T1000 (cell line): ENCODE results near the gene MEMO1.
"Not testable (repeated sequence)": the region's sequence is repeated elsewhere in the genome, so short reads cannot be mapped to it uniquely, and the experiment has no call there.

ENCODE experiments used
- DNase-seq: peaks from one replicate; lab custom pipeline; 2025; ENCODE audit warnings: mixed read lengths; lab: John Stamatoyannopoulos, UW

MEMO1 gene

GRCh38 chr2:31957354-31958139 is 53.3 kb downstream of the MEMO1 start:
- DNase-seq = no peak

DNA sequence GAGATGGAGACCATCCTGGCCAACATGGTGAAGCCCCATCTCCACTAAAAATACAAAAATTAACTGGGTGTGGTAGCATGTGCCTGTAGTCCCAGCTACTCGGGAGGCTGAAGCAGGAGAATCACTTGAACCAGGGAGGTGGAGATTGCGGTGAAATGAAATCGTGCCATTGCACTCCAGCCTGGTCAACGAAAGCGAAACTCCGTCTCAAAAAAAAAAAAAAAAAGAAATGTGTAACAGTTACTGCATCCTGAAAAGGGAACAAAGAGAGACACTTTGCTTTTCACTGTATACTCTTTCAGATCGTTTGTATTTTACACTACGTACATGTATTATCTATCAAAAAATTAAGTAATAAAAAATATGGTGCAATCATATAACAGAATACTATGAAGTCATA is 53.9 kb downstream of the MEMO1 start:
- not testable (repeated sequence) for DNase-seq

- no peak for DNase-seq
Observed at GRCh38 chr2:31956312-31956711, 54.5 kb downstream of the MEMO1 start.

DNA sequence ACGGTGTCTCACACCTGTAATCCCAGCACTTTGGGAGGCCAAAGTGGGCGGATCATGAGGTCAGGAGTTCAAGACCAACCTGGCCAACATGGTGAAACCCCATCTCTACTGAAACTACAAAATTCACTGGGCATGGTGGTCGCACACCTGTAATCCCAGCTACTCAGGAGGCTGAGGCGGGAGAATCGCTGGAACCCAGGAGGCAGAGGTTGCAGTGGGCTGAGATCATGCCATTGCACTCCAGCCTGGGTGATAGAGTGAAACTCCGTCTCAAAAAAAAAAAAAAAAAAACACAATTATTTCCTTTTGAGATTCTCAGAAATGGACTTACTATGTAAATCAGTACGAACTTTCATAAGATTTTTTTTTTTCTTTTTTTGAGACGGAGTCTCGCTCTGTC is 57.7 kb downstream of the MEMO1 start:
- not testable (repeated sequence) for DNase-seq

GRCh38 chr2:31950946-31951562 is 59.8 kb downstream of the MEMO1 start:
- DNase-seq = no peak

GRCh38 chr2:31947871-31948270 is 62.9 kb downstream of the MEMO1 start:
- DNase-seq = no peak

DNA sequence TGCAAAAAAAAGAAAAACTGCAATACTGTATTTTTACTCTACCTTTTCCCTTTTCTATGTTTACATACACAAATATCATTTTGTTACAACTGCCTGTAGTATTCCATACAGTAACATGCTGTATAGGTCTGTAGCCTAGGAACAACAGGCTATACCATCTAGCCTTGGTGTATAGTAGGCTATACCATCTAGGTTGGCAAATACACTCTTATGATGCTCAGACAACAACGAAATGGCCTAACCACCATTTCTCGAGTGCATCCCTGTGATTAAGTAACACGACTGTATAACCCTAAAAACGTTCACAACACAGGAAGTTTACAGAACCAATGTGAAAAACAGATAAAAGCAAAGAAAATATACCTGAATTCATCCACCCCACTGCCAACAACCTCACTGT is 64.0 kb downstream of the MEMO1 start:
- DNase-seq = no peak

DNA sequence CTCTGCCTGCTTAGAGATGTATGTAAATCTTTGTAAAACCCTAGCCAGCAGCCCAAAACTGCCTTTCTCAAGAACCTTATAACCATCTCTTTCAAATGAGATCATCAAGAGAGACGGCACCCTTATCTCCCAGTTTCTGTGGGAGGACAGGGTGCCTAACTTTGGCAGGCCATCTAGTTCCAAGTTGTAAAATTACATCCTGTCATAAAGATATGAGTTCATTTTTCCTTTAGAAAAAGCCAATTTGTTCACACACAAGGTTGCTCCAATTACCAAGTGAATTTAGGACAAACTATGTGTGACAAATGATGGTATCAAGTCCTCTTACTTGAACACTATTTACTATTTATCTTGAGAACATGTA is 65.3 kb downstream of the MEMO1 start:
- no peak for DNase-seq

DNA sequence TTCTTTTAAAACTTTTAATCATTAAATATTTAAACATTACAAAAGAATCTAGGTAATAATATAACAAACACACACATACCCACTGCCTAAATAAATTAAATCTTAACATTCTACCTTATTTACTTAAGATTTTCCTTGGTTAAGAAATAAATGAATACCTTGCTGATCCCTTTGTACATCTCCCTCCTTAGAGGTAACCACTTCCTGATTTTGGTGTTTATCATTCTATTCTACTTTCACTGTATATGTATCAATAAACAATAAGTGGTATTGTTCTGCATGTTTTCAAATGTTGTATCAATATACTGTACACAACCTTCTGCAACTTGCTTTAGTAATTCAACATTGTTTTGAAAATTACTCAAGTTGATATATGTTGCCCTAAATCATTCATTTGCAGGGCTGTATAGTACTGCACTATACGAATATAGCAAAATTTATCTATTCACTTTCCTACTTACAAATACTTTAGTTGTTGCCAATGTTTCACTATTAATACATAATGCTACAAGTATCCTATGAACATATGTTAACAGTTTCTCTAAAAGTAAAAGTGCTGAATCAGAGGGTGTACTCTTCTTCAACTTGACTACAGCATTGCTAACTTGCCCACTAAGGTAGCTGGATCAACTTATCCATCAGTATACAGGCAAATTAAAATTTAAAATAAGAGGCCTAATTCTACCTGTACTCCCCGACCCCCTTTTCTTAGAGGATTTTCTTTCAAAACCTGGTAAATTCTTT is 65.8 kb downstream of the MEMO1 start:
- no peak for DNase-seq

- no peak for DNase-seq
Observed at GRCh38 chr2:31943636-31944225, 67.1 kb downstream of the MEMO1 start.

DNA sequence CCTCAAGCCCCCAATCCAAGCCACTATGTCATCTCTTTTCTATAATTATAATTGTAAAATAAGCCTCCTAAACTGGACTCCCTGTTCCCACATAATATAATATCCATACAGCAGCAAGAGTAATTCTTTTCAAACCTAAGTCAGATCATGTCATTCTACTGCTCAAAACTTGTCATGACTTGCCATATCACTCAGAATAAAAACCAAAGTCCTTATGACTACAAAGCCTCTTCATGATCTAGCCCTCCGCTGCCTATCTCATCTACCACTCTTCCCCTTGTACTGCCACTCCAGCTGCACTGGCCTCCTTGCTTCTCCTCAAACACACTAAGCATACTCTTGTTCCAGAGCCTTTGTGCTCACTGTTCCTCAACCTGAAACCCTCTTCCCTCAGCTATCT is 69.9 kb downstream of the MEMO1 start:
- DNase-seq = no peak

DNA sequence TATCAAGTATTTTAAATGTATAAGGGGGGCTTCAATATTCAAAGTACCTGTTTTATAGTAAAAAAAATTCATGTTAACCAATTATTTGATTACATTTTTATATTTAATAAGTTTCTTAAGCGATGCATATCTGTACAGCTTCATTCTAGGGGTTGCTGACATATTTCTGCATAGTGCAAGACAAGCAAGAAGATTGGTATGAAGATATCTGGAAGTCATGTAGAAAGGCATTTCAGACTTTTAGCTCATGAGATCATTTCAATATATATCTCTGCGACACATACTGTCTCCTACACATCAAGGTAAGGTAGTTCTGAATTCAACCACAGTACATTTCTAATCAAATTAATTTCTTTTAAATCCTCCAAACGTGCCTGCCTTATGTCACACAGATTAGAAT is 73.1 kb downstream of the MEMO1 start:
- DNase-seq = no peak

GRCh38 chr2:31935370-31935769 is 75.4 kb downstream of the MEMO1 start:
- DNase-seq = no peak

DNA sequence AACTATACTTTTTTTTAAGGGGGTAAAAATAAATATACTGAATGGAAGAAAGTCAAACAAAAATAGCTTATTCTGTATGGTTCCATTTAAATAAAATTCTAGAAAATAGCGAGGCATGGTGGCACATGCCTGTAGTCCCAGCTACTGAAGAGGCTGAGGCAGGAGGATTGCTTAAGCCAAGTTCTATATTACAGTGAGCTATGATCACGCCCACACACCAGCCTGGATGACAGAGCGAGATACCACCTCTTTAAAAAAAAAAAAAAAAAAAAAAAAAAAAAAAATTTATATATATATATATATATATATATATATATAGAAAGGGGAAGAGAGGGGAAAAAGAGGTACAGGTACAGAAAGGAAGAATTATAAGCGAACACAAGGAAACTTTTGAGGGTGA is 77.7 kb downstream of the MEMO1 start:
- DNase-seq = no peak

DNA sequence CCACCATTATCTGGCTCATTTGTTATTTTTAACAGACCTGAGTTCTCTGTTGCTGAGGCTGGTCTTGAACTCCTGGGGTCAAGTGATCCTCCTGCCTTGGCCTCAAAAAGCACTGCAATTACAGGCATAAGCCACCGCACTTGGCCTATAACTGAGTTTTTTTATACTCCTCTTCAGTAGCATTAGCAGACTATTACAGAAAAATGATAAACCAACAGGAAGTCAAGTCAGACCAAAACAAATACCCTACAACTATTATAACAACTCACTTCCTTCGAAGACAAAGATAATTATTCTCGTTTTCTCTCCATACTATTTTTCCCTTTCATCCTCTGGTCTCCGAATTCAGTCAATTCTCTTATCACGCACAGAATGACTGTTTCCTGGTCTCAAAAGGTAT is 78.2 kb downstream of the MEMO1 start:
- DNase-seq = no peak

DNA sequence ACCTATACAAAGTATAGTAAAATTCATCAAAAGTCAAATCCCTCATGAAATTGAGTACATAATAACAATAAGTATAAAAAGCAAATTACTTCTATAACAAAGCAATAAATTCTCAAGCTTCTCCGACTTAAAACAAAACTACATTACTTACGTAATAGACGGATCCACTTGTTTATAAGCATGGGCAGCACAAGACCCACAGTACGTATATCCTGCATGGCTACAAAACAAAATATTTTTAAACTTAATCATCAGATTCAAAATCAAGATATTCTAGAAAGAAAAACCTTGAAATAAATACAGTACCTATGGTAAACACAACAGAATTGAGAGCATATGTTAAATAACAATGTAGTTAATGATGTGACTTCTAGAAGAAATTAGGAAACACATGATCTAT is 78.9 kb downstream of the MEMO1 start:
- DNase-seq = no peak

DNA sequence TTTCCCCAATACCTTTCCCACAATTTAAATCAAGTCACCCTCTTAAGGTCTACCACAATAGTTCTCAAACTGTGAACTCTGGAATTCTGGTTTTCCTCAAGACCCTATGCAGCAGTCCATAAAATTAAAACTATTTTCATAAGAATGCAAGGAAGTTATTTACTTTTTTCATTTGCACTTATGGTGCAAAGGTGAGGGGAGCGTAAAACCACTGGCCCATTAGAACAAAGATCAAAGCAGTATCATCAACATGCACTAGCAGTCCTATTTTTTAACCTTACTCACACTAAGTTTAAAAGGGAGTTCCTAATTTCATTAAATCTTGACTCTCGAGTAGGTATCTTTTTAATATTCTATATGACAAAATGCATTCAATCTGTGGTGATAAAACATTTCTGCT is 85.3 kb downstream of the MEMO1 start:
- DNase-seq = no peak

- no peak for DNase-seq
Observed at GRCh38 chr2:31923662-31924061, 87.1 kb downstream of the MEMO1 start.

GRCh38 chr2:31922542-31923408 is 88.0 kb downstream of the MEMO1 start:
- DNase-seq = no peak

DNA sequence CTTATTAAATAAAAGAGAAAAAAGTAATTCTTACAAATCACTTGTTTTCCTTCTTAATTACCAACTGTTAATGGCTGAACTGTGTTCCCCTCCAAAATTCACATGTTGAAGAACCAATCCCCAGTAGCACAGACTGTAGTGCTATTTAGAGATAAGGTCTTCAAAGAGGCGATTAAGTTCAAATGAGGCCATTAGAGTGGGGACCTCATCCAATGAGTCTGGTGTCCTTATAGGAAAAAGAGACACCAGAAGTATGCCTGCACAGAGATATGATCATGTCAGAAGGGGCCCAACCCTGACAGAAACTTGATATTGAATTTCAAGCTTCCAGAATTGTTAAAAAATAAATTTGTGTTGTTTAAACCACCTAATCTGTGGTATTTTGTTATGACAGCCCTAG is 89.8 kb downstream of the MEMO1 start:
- DNase-seq = no peak

DNA sequence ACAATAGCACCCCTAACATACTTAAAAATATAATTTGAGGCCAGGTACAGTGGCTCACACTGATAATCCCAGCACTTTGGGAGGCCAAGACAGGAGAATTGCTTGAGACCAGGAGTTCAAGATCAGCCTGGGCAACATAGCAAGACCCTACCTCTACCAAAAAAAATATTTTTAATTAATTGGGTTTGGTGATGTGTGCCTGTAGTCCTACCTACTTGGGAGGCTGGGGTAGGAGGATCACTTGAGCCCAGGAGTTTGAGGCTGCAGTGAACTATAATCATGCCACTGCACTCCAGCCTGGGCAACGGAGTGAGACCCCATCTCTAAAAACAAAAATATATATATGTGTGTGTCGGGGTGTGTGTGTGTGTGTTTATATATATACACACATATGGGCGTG is 91.3 kb downstream of the MEMO1 start:
- DNase-seq = no peak

- DNase-seq = no peak
Observed at GRCh38 chr2:31909661-31910060, 101.1 kb downstream of the MEMO1 start.
